Heart right ventricle (tissue), 16 donors: ENCODE measurements around the gene ERI3. TPM values are rescaled to one million over a fixed set of nuclear protein-coding genes. Genes with fewer than 3 reads are reported as not detected.

Source experiments
- ATAC-seq, 8 donors: fragments of 200-7000 bp; cut with Tn5 transposase; one replicate each; pipeline ENCODE4 v1.9.1; 2020; ENCODE audit warnings: mild to moderate bottlenecking in 8 of 8, moderate library complexity in 8 of 8, moderate number of reproducible peaks in 1 of 8
- DNase-seq, 2 donors: peaks; one replicate each; pipeline ENCODE4 v3.0.0-alpha.2; 2020
- H3K27ac ChIP-seq, 10 donors: fragments of 200-600 bp; sonication (generic) in 2 of 10; one replicate each; pipeline versions ENCODE4 v1.5.0 to v1.8.0; 2020 to 2022; ENCODE audit warnings: mild to moderate bottlenecking in 3 of 10
- H3K27me3 ChIP-seq, 7 donors: fragments of 200-600 bp; one replicate each; pipeline ENCODE4 v1.8.0; 2021 to 2022; ENCODE audit warnings: mild to moderate bottlenecking in 2 of 7
- H3K36me3 ChIP-seq, 9 donors: fragments of 200-600 bp; sonication (generic) in 1 of 9; one replicate each; pipeline versions ENCODE4 v1.5.0 to v1.8.0; 2020 to 2022; ENCODE audit warnings: mild to moderate bottlenecking in 2 of 9
- H3K4me1 ChIP-seq, 9 donors: fragments of 200-600 bp; sonication (generic) in 1 of 9; one replicate each; pipeline versions ENCODE4 v1.5.0 to v1.8.0; 2020 to 2022; ENCODE audit warnings: mild to moderate bottlenecking in 4 of 9
- H3K4me3 ChIP-seq, 10 donors: fragments of 200-600 bp; sonication (generic) in 2 of 10; one replicate each; pipeline versions ENCODE4 v1.5.0 to v1.8.0; 2020 to 2022; ENCODE audit warnings: mild to moderate bottlenecking in 7 of 10, moderate library complexity in 2 of 10
- H3K9me3 ChIP-seq, 11 donors: fragments of 200-600 bp in 10 of 11; sonication (generic) in 2 of 11; one replicate each; pipeline versions ENCODE4 v1.5.0 to v1.8.0; 2013 to 2022; ENCODE audit warnings: mild to moderate bottlenecking in 2 of 11, control low read depth in 1 of 11, moderate library complexity in 1 of 11
- WGBS, 2 donors: extraction: QIAGEN DNeasy Blood & Tissue Kit; methylation state at CpG; one replicate each; pipeline ENCODE4 v1.1.7; 2013; ENCODE audit warnings: inconsistent platforms in 1 of 2; 5-methylcytosine and 5-hydroxymethylcytosine counted together
- intact Hi-C, 10 donors: fragments of 100-400 bp; cut with DNase I; formaldehyde crosslinking; loops; one replicate each; pipeline versions ENCODE4 v1.11.1 to v1.14.2; 2022
- polyA plus RNA-seq, 2 donors: library from polyadenylated mRNA; stranded (reverse); fragments of 200-250 nt; gene quantifications; one replicate each; pipeline ENCODE4 v1.2.3, GENCODE V29; 2013
- total RNA-seq, 10 donors: library from RNA; stranded (reverse); fragmentation: NEBNext Ultra II Directional in 3 of 10; extraction: Animal tissue kit (Norgen Biotek cat#: 25700) in 3 of 10; gene quantifications; one replicate each; pipeline versions ENCODE4 v1.2.1 to v1.2.4, GENCODE V29; 2021 to 2023
- TF ChIP-seq, protein P1 (sequence below), 9 donors: fragments of 200-600 bp; sonication (generic) in 2 of 9; IDR thresholded peaks; one replicate each; pipeline versions ENCODE4 v1.5.0 to v1.8.0; 2021 to 2022; ENCODE audit warnings: antibody characterized with exemption in 9 of 9, mild to moderate bottlenecking in 5 of 9, moderate library complexity in 1 of 9
- donor health status: Arrhythmogenic right ventricular cardiomyopathy.
- donor health status: ischemic (EF 13 %, LVEDD 7.1; RV severe dilation, severe dysfunction).
- donor health status: healthy with polysubstance abuse.
- donor health status: DM: no; HTN: yes; CAD: no.
- donor health status: DM: no; HTN: no; CAD: no.
- donor health status: ischemic (EF 25% LVEDD 6.9; RV normal size, moderate dysfunction).
- donor health status: ischemic (EF 25% LVEDD 5.7; RV mildly dilated, moderate dysfunction).
- donor health status: healthy.
- donor health status: DM: yes; HTN: yes; CAD: no.
- donor health status: Ischemic cardiomyopathy.
- donor health status: ischemic (EF 35%, LVEDD 5.7; RV mildly dilated, moderate dysfunction).
- donor health status: nonischemic (EF 11% LVEDD 7.7; RV severe dilation, severe dysfunction).
- donor health status: DM: yes; HTN: yes; CAD: no.
- donor health status: PGD.
- donor health status: ischemic (EF 29% LVEDD 5.4; RV normal size, mild dysfunction).
- donor health status: nonischemic (EF 23%, LVEDD 6.1; RV moderate dilation, normal function).

ERI3 gene
- total and polyA plus RNA-seq, 12 donors: 28.1 to 68.4 (median 47.9) TPM

GRCh38 chr1:44375547-44375946 lies 20.5 kb upstream of the ERI3 start:
- 95 to 98% methylated on average over 6 of the region's 6 CpGs for WGBS, 2 donors
- intact Hi-C loops: loop anchor here in 7 of 10 donors (5.0 to 10.0 kb wide), 4 partner anchors 127 to 277 kb away; no protein-coding TSS in a partner anchor
- no peak overlapping the region for H3K4me3 ChIP-seq

DNA sequence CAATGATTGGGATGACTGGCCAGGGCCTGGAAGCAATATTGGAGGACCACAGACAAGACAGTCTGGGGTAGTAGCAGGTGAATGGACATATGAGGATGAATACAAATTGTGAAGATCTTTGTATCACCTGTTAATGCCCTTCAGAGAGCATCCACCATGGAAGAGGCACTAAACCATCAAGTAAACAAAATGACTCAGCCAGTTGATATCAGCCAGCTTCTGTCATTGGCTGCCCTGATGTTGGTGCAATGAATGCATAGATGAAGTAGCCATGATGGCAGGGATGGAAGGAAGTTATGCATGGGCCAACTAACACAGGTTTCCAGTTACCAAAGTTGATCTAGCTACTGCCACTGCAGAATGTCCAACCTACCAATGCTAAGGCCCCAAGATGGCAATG lies 16.1 kb upstream of the ERI3 start:
- no peaks in the 10 kb centered on the region for H3K36me3 ChIP-seq
- H3K4me3 ChIP-seq: no peak overlapping the region
- H3K27ac ChIP-seq: no peak overlapping the region
- no peak for ATAC-seq
- no peak for DNase-seq
- TF ChIP-seq, protein P1, sequence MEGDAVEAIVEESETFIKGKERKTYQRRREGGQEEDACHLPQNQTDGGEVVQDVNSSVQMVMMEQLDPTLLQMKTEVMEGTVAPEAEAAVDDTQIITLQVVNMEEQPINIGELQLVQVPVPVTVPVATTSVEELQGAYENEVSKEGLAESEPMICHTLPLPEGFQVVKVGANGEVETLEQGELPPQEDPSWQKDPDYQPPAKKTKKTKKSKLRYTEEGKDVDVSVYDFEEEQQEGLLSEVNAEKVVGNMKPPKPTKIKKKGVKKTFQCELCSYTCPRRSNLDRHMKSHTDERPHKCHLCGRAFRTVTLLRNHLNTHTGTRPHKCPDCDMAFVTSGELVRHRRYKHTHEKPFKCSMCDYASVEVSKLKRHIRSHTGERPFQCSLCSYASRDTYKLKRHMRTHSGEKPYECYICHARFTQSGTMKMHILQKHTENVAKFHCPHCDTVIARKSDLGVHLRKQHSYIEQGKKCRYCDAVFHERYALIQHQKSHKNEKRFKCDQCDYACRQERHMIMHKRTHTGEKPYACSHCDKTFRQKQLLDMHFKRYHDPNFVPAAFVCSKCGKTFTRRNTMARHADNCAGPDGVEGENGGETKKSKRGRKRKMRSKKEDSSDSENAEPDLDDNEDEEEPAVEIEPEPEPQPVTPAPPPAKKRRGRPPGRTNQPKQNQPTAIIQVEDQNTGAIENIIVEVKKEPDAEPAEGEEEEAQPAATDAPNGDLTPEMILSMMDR (IDR thresholded peaks at IDR 0.05): no peak
- peaks cover 0 to 8% (median 0%) of the 10 kb centered on the region in 7 donors for H3K27me3 ChIP-seq
- intact Hi-C loops: loop anchor here in 3 of 10 donors (10.0 kb wide), 1 partner anchor 134 kb away; no protein-coding TSS in a partner anchor
- no peaks in the 10 kb centered on the region for H3K4me1 ChIP-seq
- H3K9me3 ChIP-seq: no peaks in the 10 kb centered on the region

More at GRCh38 chr1:44375547-44375946, 20.5 kb upstream of the ERI3 start:
- no peaks in the 10 kb centered on the region for H3K27me3 ChIP-seq
- no peak overlapping the region for H3K27ac ChIP-seq
- H3K36me3 ChIP-seq: no peaks in the 10 kb centered on the region
- no peak for DNase-seq
- TF ChIP-seq, protein P1 (IDR thresholded peaks at IDR 0.05): no peak
- ATAC-seq: no peak
- no peaks in the 10 kb centered on the region for H3K9me3 ChIP-seq
- H3K4me1 ChIP-seq: no peaks in the 10 kb centered on the region

DNA sequence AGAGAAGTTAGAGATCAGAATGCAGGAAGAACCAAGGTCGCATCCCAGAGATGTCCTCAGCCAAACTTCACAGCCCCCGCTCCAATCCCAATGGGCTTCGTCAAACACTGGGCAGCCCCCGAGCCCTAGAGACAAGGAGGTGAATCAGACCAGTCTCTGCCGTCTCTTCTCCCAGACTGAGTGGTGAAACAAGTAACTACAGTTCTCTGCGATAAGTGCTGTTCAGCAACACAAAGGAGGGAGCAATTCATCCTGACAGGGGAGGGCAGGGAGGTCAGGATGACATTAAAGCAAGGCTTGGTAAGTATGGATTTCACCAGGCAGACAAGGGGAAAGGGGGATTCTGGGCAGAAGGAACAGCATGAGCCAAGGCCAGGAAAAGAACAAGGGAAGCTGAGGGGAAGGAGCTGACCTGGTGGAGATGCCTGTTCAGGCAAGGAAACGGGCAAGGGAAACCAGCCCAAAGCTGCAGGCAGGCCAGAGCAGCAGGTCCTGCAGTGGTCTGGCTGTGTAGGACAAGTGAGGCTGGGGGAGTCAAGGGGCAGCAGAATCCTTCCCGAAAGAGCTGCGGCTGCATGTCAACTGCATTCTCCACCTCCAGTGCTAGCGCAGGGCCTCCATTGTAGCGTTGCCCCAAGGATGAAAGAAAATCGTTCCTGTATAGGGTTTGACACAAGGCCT lies 13.6 kb upstream of the ERI3 start:
- Histone ChIP-seq H3K36me3 (no peaks in the 10 kb centered on the region), H3K27me3 (peaks cover 0 to 13% (median 0%) of the 10 kb centered on the region in 7 donors), H3K9me3 (no peaks in the 10 kb centered on the region), H3K27ac (no peak overlapping the region), H3K4me1 (no peaks in the 10 kb centered on the region), H3K4me3 (no peak overlapping the region)
- TF ChIP-seq, protein P1 (IDR thresholded peaks at IDR 0.05): no peak
- DNase-seq: no peak
- no peak for ATAC-seq
- WGBS, 2 donors: 80 to 83% methylated on average over 12 of the region's 12 CpGs
- intact Hi-C loops: no loop called here

- Histone ChIP-seq H3K36me3 (no peaks in the 10 kb centered on the region), H3K4me1 (no peaks in the 10 kb centered on the region), H3K27ac (no peak overlapping the region), H3K9me3 (no peaks in the 10 kb centered on the region), H3K4me3 (no peak overlapping the region), H3K27me3 (peaks cover 0 to 13% (median 0%) of the 10 kb centered on the region in 7 donors)
- intact Hi-C loops: no loop called here
- 82 to 86% methylated on average over 1 of the region's 1 CpG for WGBS, 2 donors
- TF ChIP-seq, protein P1 (IDR thresholded peaks at IDR 0.05): no peak
- no peak for ATAC-seq
- no peak for DNase-seq
These were observed 12.9 kb upstream of the ERI3 start for GRCh38 chr1:44367944-44368343.
